GM12892 (cell line): ENCODE results near the gene FNDC1.

Experiments used
- DNase-seq: peaks from one replicate; pipeline ENCODE4 v3.0.0; 2011; ENCODE audit not compliant: insufficient read length
- FAIRE-seq: peaks from 2 replicates; lab custom pipeline; 2011; peaks lifted over from hg19 to GRCh38; lab: Jason Lieb, UNC
- POLR2A ChIP-seq: IDR thresholded peaks from 2 replicates; pipeline ENCODE4 v1.6.1; 2011; ENCODE audit warnings: low read depth, low read length, control low read depth
- POLR2AphosphoS5 ChIP-seq: IDR thresholded peaks from 2 replicates; pipeline ENCODE4 v1.6.1; 2011; ENCODE audit warnings: low read depth, low read length, control low read depth
- TAF1 ChIP-seq: IDR thresholded peaks from 2 replicates; pipeline ENCODE4 v1.6.1; 2011; ENCODE audit warnings: low read depth, mild to moderate bottlenecking, control low read depth, low read length, borderline replicate concordance

The FNDC1 gene

GRCh38 chr6:159250633-159251032 is 81.4 kb downstream of the FNDC1 start:
- no peak for DNase-seq
- TF ChIP-seq TAF1 (no peak), POLR2A (no peak), POLR2AphosphoS5 (no peak)
- FAIRE-seq: no peak

GRCh38 chr6:159252955-159253508 is 83.8 kb downstream of the FNDC1 start:
- no peak for DNase-seq
- TF ChIP-seq POLR2A (no peak), TAF1 (no peak), POLR2AphosphoS5 (no peak)
- peak; percentile 56 for FAIRE-seq

- no peak for DNase-seq
- TF ChIP-seq POLR2AphosphoS5: no peak
- TF ChIP-seq POLR2A: no peak
- no peak for TF ChIP-seq TAF1
- FAIRE-seq: no peak
Observed at GRCh38 chr6:159254186-159254585, 85.0 kb downstream of the FNDC1 start.

- no peak for FAIRE-seq
- no peak for DNase-seq
- TF ChIP-seq POLR2A: no peak
- no peak for TF ChIP-seq POLR2AphosphoS5
- TF ChIP-seq TAF1: no peak
Observed at GRCh38 chr6:159255434-159255951, 86.3 kb downstream of the FNDC1 start.

GRCh38 chr6:159256128-159256527 is 86.9 kb downstream of the FNDC1 start:
- DNase-seq (no peak), FAIRE-seq (no peak)
- TF ChIP-seq TAF1: no peak
- no peak for TF ChIP-seq POLR2A
- TF ChIP-seq POLR2AphosphoS5: no peak

GRCh38 chr6:159257846-159258245 is 88.6 kb downstream of the FNDC1 start:
- TF ChIP-seq TAF1 (no peak), POLR2AphosphoS5 (no peak), POLR2A (no peak)
- FAIRE-seq (no peak), DNase-seq (no peak)

GRCh38 chr6:159259441-159260125 is 90.4 kb downstream of the FNDC1 start:
- DNase-seq: no peak
- TF ChIP-seq POLR2A (no peak), TAF1 (no peak), POLR2AphosphoS5 (no peak)
- FAIRE-seq: no peak

GRCh38 chr6:159260208-159260607 is 91.0 kb downstream of the FNDC1 start:
- no peak for DNase-seq
- TF ChIP-seq POLR2A: no peak
- TF ChIP-seq TAF1: no peak
- no peak for FAIRE-seq

- DNase-seq (no peak), FAIRE-seq (no peak)
- TF ChIP-seq POLR2A: no peak
- no peak for TF ChIP-seq TAF1
- no peak for TF ChIP-seq POLR2AphosphoS5
Observed at GRCh38 chr6:159261995-159262394, 92.8 kb downstream of the FNDC1 start.

- FAIRE-seq (no peak), DNase-seq (no peak)
- TF ChIP-seq POLR2AphosphoS5: no peak
- no peak for TF ChIP-seq TAF1
- no peak for TF ChIP-seq POLR2A
Observed at GRCh38 chr6:159262586-159262985, 93.4 kb downstream of the FNDC1 start.

- no peak for FAIRE-seq
- TF ChIP-seq TAF1: no peak
- no peak for TF ChIP-seq POLR2A
- TF ChIP-seq POLR2AphosphoS5: no peak
- DNase-seq: no peak
Observed at GRCh38 chr6:159267165-159267564, 98.0 kb downstream of the FNDC1 start.

GRCh38 chr6:159268511-159268910 is 99.3 kb downstream of the FNDC1 start:
- DNase-seq (no peak), FAIRE-seq (no peak)
- TF ChIP-seq POLR2A (no peak), POLR2AphosphoS5 (no peak), TAF1 (no peak)
